HuH-7 (cell line): ENCODE measurements around the gene CDC23.
"Not testable (repeated sequence)": the region's sequence is repeated elsewhere in the genome, so short reads cannot be mapped to it uniquely, and the experiment has no call there.

Experiments used
- DNase-seq: peaks from one replicate; pipeline ENCODE4 v3.0.0; 2011; ENCODE audit warnings: low spot score

CDC23 gene

DNA sequence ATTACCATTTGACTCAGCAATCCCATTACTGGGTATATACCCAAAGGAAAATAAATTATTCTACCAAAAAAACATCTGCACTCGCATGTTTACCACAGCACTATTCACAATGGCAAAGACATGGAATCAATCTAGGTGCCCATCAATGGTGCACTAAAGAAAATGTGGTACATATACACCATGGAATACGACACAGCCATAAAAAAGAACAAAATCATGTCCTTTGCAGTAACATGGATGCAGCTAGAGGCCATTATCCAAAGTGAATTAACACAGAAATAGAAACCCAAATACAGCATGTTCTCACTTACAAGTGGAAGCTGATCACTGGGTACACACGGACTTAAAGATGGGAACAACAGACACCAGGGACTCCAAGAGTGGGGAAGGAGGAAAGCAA lies 2.1 kb downstream of the CDC23 start:
- no peak for DNase-seq

DNA sequence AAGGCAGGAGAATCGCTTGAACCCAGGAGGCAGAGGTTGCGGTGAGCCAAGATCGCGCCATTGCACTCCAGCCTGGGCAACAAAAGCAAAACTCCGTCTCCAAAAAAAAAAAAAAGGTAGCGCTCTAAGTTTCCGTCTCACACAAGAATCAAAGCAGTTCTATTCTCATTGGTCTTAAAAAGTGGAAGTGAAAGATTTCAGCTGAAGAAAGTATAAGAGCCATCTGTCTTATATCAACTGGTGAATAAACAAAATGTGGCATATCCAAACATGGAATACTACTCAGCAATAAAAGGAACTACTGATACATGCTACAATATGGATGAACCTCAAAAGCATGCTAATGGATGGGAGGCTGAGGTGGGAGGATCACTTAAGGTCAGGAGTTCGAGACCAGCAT lies 19.3 kb downstream of the CDC23 start:
- not testable (repeated sequence) for DNase-seq

DNA sequence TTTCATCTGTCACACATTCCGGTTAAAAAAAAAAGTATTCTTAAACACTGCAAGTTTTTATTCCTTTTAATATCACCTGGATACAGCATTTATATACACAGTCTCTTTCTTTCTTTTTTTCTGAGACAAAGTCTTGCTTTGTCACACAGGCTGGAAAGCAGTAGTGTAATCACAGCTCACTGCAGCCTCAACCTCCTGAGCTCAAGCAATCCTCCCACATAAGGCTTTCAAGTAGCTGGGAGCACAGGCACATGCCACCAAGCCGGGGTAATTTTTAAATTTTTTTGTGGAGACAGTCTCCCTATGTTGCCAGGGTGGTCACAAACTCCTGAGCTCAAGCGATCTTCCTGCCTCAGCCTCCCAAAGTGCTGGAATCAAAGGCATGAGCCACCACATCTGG lies 20.3 kb downstream of the CDC23 start:
- DNase-seq: no peak

DNA sequence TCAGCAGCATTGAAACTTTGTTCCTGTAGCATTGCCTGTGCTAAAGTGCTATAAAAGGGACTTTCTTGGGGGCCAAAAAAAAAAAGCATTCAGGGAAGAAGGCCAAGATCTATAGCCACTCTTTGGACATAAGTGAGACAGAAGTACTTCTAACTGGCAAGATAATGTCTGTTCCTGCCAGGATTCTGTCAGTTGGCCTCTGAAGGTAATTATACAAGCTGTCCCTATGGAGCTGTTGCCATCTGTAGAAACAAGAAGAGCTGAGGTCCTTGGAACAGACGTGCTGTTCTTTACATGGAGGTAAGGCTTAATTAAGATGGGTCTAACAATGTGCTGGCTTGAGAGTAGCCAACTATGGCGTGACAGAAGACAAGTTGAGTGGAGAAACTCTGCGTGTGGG lies 24.5 kb downstream of the CDC23 start:
- no peak for DNase-seq

DNA sequence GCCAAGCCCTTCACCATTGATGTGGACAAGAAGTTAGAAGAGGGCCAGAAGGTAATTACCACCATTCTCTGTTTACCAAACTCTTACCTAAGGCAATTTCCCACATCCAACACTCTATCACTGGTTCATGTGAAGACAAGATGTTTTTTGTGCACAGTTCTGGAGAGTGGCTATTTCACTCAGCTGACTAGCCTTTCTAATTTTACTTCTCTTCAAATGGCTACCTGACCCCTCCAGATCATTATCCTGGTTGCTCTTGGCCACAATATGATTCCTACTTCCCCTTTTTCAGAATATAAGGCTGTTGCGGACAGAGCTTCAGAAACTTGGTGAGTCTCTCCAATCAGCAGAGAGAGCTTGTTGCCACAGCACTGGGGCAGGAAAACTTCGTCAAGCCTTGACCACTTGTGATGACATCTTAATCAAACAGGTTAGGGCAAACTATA lies 27.1 kb downstream of the CDC23 start:
- no peak for DNase-seq

DNA sequence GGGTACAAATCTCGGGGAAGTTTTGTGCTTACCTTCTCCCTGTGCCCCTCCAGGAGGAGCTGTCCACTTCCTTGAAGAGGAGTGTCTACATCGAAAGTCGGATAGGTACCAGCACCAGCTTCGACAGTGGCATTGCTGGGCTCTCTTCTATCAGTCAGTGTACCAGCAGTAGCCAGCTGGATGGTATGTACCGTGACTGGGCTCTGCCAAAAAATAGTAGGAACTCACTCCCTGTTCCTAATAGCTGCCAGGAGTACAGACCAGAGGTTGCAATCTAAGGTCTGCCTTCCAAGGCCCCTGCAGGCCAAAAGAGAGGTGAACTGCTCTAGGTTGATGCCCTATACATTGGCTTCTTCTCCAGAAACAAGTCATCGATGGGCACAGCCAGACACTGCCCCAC lies 30.3 kb downstream of the CDC23 start:
- no peak for DNase-seq

DNA sequence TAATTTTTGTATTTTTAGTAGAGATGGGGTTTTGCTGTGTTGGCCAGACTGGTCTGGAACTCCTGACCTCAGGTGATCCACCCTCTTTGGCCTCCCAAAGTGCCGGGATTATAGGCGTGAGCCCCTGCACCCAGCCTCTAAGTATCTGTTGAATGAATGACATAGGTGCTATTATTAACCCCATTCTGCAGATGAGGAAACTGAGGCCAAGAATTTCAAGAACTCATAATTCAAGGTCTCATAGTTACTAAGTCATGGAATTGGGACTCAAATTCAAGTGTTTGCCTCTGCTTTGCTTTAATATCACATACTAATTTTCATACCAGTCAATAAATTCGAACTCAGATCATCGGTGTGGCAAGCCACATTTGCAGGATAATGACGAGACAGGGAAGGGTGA lies 32.3 kb downstream of the CDC23 start:
- no peak for DNase-seq

DNA sequence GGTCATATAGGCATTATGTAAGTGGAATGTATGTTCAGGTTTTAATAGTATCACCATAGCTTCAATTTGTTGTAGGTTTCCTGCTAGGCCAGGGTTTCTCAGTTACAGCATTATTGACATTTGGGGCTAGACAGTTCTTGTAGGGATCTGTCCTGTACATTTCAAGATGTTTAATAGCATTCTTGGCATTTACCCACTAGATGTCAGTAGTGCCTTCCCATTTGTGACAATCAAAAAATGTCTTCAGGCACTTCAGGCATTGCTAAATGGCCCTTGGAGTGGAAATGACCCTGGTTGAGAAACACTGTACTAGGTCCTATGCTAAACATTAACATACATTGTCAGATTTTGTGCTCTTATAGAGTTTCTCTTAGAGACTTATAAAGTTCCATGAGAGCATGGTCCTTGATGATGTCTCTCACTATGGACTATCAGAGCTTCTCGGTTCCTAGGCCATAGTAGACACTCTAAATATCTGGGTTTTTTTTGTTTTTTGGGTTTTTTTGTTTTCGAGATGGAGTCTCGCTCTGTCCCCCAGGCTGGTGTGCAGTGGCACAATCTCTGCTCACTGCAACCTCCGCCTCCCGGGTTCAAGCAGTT lies 32.8 kb downstream of the CDC23 start:
- peak; percentile 22 for DNase-seq

DNA sequence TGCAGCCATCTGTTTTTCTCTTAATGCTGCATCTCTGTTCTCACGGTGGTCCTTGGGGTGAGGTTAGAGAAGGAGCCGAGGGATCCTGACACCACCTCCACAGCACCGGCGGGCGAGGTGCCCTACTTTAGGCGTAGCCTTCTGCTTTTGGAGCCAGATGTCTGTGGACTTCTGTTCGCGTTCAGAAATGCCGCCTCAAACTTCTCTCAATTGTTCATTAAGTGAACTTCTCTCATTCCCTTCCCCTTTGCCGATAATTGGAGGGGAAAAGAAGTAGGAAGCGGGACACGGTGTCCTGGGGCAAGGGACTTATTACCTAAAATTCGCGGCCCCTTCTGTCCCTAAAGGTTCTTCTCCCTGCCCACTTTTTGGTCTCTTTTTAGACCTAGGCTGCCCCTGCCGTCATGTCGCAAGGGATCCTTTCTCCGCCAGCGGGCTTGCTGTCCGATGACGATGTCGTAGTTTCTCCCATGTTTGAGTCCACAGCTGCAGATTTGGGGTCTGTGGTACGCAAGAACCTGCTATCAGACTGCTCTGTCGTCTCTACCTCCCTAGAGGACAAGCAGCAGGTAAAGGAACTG lies 33.8 kb downstream of the CDC23 start:
- no peak for DNase-seq

DNA sequence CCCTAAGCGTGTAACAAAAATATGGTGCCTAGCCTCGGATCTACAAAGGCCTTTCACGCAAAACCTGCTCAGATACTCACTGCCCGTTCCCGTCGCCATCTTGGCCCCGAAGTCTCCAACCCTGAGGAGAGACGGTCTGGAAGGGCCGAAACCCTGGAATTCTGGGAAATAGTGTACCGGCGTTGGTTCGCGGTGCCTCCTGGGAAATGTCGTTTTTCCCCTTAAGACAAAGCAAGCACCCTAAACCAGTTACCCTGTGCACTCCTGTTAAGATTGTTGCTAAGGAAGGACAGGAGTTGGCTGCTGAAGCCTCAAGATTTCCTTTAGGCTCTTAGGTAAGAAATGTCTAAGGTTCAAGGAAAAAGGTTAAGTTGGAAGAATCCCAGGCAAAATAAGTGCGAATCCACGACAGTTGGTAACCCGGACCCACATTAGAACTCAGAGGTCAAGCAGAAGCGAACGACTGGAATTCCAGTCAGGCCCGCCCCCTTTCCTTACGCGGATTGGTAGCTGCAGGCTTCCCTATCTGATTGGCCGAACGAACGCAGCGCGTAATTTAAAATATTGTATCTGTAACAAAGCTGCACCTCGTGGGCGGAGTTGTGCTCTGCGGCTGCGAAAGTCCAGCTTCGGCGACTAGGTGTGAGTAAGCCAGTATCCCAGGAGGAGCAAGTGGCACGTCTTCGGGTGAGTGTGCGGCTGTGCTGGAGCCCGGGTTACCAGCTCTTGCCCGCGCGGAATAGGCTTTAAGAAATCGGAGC lies 34.4 kb downstream of the CDC23 start, which contains the start of the genes BRD8 and KIF20A:
Gene BRD8, minus strand, starts transcription at position 115 of the 761 bp plus-strand sequence. Its CDS starts 16 bp downstream, at position 99.
Gene KIF20A, plus strand, starts transcription at position 597 of the 761 bp plus-strand sequence. CDS start 569 bp downstream, outside the sequence.
- DNase-seq: peak; percentile 72

DNA sequence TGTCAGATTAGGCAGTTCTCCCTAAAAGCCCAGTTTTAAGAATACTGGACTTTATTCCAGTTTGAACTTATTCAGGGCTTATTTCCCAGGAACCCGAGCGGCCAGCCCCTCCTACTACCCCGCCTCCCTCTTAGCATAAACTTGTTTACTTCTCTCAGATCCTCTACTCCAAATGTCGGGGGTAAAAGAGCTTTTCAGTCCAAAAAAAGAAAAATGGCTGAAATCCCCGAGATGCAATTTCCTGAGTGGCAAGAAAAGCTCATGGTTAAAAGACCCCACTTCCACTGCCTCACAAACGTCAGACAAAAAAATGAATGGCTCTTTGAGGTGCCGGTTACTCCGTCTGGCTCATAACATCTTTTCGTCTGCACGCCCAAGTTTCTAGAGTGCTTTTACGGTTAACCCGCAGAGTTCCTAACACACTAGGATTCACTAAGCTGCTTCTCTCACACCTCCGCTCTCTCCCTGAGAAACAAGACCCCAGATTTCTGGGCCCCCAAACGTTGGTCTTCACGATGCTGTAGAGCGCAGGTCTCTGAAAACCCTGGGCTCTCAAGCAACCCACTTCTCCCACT lies 35.1 kb downstream of the CDC23 start:
- DNase-seq: peak; percentile 18

DNA sequence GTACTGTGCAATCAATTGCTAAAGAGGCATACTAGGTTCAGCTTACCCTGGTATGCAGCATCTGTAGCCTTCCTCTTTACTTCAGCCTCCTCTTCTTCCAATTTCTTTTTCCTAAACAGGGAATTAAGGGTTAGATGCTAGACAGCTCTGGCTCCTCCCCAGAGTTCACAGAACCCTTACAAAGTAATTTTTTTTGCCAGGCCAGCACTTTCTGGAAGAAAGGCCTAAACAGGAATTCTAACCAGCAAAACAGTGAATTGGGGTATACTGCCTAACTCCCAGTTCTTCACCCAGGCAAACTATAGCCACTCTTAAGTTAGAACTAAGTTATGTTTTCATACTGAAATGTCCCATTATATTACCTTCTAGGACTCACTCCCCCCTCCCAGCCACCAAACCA lies 42.8 kb downstream of the CDC23 start:
- DNase-seq: no peak

DNA sequence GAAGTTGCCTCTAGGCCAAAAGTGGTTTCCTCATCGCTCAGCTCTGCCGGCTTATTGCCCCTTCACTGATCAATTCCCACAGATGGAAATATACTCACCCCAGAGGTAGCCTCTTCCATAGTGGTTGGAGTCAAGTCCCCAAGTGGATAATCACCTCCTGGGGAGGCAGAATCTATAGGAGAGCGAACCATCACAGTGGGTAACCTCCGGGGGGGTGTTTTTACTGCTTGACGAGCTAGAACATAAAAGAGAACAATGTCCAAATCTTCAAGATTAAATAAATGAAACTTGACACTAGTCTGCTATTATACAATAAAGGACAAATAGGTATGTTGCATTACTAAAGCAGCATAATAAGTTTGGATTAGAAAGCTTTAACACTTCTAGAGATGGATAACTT lies 44.0 kb downstream of the CDC23 start:
- DNase-seq: no peak

DNA sequence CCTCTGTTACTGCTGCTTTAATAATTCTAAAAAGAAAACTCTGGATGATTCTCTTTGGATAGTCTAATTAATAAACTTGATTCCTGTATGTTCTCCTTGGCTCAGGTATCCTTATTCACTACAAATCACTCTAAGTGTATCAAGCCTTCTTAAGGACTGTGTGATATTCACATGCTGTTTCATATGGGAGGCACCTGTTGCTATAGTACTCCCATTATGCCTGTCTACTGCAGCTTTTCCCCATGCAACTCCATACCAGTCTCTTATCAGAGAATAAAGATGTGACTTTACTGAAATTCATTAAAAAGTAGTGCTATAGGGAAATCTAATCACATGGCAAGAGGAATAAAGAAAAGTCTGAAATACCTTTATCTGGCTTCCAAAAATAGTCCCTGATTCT lies 49.4 kb downstream of the CDC23 start:
- DNase-seq: no peak

DNA sequence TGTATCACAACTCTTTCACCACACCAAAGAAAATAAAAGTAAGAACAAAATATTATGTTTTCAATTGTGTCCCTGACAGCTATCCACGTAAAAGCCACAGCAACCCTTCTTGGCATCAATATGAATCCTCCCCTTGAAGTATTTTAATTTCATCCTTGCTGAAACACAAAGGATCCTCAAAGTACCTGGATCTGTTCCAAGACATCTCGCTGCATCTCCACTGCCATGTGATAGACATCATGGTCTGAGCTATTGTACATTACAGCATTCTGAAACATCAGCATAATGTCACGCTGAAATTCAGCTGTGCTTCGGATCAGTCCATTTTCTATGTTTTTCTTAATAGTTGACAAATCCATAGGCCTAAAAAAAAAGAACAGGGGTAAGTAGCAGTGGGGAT lies 52.4 kb downstream of the CDC23 start:
- DNase-seq: no peak

DNA sequence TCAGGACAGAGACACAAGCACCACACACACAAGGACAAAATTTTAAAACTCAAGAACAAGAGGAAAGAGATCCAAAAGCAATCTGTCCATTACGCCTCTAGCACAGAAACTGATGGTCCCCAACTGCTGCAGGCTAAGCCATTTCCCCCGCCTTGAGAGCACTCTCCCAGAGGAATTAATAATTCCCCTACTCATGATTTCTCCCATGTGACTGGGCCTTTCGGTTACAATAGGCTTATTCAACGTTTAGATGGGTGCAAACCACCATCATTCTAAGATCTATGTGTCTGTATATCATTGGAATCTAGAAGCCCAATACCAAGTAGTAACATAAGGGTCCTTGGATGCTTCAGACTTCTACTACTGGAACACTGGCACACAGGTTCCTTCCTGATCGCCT lies 53.5 kb downstream of the CDC23 start:
- no peak for DNase-seq

DNA sequence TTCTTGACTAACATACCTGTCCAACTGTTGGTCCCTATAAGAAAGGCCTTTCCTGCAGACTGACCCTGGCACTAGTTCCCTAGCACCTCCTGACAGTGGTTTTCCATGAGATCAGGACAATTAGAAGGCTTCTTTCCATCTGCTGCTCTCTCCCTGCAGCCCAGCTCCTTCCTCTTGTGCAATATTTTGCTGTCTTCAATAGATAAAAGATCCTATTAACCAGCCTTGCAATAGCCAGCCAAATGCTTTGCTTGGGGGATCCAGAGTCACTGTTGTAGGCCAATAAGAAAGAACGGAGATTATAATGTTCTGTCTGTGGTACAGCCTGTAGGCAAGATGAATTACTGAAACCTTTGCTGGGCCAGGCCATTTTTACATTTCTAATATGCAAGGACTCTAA lies 55.5 kb downstream of the CDC23 start:
- DNase-seq: no peak

DNA sequence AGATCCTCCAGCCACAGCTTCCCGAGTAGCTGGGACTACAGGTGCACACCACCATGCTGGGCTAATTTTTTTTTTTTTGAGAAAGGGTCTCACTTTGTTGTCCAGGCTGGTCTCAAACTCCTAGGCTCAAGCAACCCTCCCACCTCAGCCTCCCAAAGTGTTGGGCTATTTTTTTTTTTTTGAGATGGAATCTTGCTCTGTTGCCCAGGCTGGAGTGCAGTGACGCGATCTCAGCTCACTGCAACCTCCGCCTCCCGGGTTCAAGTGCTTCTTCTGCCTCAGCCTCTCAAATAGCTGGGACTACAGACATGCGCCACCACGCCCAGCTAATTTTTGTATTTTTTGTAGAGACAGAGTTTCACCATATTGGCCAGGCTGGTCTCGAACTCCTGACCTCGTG lies 57.1 kb downstream of the CDC23 start:
- DNase-seq: not testable (repeated sequence)

DNA sequence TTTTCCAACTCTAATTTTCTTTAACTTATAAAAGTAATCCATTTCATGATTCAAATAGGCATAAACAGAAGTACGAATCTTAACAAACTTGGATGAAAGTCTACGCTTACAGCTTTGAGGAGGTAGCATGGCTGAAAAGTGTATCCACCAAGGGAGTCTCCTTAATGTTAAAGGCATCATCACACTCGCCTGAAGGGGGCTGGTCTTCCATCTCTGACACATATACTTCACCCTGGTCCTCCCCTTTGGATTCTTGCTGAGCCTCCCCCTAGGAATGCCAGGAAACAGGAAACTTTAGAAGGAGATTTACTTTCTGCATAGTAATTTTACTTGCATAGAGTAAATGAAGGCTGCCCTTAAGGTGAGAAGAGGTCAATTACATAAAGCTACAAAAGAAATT lies 63.6 kb downstream of the CDC23 start:
- no peak for DNase-seq

DNA sequence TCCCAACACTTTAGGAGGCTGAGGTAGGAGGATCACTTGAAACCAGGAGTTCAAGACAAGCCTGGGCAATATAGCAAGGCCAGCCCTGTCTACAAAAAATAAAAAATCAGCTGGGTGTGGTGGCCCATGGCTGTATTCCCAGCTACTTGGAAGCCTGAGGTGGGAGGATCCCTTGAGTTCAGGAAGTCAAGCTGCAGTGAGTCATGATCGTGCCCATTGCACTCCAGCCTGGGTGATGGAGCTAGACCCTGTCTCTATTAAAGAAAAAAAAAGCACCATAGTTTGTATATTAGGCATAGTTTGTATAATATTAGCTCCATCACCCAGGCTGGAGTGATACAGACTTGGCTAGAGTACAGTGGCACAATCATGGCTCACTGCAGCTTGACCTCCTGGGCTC lies 64.3 kb downstream of the CDC23 start:
- no peak for DNase-seq

DNA sequence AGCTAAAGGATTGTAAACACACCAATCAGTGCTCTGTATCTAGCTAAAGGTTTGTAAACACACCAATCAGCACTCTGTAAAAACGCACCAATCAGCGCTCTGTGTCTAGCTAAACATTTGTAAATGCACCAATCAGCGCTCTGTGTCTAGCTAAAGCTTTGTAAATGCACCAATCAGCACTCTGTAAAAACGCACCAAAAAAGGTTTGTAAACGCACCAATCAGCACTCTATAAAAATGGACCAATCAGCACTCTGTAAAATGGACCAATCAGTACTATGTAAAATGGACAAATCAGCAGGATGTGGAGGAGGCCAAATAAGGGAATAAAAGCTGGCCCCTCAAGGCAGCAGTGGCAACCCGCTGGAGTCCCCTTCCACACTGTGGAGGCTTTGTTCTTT lies 69.5 kb downstream of the CDC23 start:
- DNase-seq: not testable (repeated sequence)

DNA sequence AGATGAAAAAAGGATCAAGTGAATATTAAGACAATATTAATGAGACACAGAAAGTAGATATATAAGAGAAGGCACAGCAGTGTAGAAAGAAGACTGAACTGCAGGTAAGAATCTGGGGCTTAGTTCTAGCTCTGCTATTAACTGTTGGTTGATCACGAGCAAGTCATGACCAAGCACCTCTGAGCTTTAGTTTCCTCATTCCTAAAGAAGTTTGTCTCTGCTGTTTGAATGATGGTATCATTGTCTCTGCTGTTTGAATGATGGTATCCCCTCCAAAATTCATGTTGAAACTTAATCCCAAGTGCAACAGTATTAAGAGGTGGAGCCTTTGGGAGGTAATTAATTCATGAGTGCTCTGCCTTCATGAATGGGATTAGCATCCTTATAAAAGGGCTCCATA lies 71.4 kb downstream of the CDC23 start:
- no peak for DNase-seq

DNA sequence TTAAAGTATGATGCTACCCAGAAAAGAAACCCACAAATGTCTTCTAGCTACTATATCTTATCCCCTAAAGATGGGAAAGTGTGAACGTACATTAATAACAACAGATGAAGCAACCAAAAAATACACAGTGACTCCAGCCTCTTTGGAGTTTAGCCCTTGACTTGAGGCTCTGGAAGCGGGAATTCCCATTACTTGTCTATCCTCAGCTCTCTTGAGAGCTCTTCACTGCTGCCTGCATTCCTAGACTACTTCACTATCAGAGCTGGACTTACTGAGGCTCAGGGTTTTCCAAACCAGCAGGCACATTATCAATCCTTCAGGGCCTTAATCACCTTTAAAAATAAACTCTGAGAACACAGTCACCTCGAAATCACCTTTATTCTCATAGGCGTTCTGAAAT lies 72.9 kb downstream of the CDC23 start:
- no peak for DNase-seq
